GM18867 (cell line): ENCODE measurements around the gene C11orf52.
A peak's percentile ranks its signal among the peaks of the same experiment; 100 is the strongest.
"Not testable (repeated sequence)": the region's sequence is repeated elsewhere in the genome, so short reads cannot be mapped to it uniquely, and the experiment has no call there.

Experiments used
- ATAC-seq: cut with Tn5 transposase; IDR thresholded peaks from one replicate; pipeline ENCODE4 v1.9.1; 2021; ENCODE audit warnings: mild to moderate bottlenecking, moderate library complexity; ENCODE audit not compliant: unreplicated experiment

C11orf52 gene

GRCh38 chr11:111918390-111919256 lies at the start of gene C11orf52:
Gene C11orf52 (plus strand): TSS chr11:111918913. CDS start chr11:111918973, 60 bp downstream.
- ATAC-seq = no peak

GRCh38 chr11:111870113-111870512 lies 48.6 kb upstream of the C11orf52 start:
- no peak for ATAC-seq

GRCh38 chr11:111870522-111870885 lies 48.2 kb upstream of the C11orf52 start:
- peak; percentile 7 for ATAC-seq

- ATAC-seq = peak; percentile 89
Observed at GRCh38 chr11:111870886-111871692, 47.6 kb upstream of the C11orf52 start, which contains the start of gene ALG9. Gene ALG9 (minus strand): TSS chr11:111871581. CDS start chr11:111871482, 99 bp downstream.

GRCh38 chr11:111871693-111872161 lies 47.0 kb upstream of the C11orf52 start:
- no peak for ATAC-seq

- peak; percentile 13 for ATAC-seq
Observed at GRCh38 chr11:111878385-111878848, 40.3 kb upstream of the C11orf52 start.

- ATAC-seq = peak; percentile 85
Observed at GRCh38 chr11:111878849-111879636, 39.7 kb upstream of the C11orf52 start, which contains the start of the genes CFAP68 and FDXACB1. Gene CFAP68 (plus strand): TSS chr11:111879541. CDS start chr11:111879561, 20 bp downstream. Gene FDXACB1 (minus strand): TSS chr11:111879165. CDS start chr11:111879132, 33 bp downstream.

- peak; percentile 7 for ATAC-seq
Observed at GRCh38 chr11:111879637-111879960, 39.1 kb upstream of the C11orf52 start.

GRCh38 chr11:111882202-111882601 lies 36.5 kb upstream of the C11orf52 start:
- ATAC-seq = no peak

GRCh38 chr11:111885053-111885452 lies 33.7 kb upstream of the C11orf52 start:
- ATAC-seq = not testable (repeated sequence)

- no peak for ATAC-seq
Observed at GRCh38 chr11:111886032-111886431, 32.7 kb upstream of the C11orf52 start.

GRCh38 chr11:111886844-111887243 lies 31.9 kb upstream of the C11orf52 start:
- no peak for ATAC-seq

- no peak for ATAC-seq
Observed at GRCh38 chr11:111905411-111905810, 13.3 kb upstream of the C11orf52 start.

- no peak for ATAC-seq
Observed at GRCh38 chr11:111906680-111907079, 12.0 kb upstream of the C11orf52 start.

- no peak for ATAC-seq
Observed at GRCh38 chr11:111908639-111909305, 9.9 kb upstream of the C11orf52 start.

GRCh38 chr11:111909378-111909777 lies 9.3 kb upstream of the C11orf52 start:
- no peak for ATAC-seq

GRCh38 chr11:111910676-111911562 lies 7.8 kb upstream of the C11orf52 start:
- no peak for ATAC-seq

- no peak for ATAC-seq
Observed at GRCh38 chr11:111911563-111912401, 6.9 kb upstream of the C11orf52 start, which contains the start of gene CRYAB. Gene CRYAB (minus strand): TSS chr11:111911770. CDS start chr11:111911724, 46 bp downstream.
